AG04450 (cell line): ENCODE results near the gene OSBP2. TPM values are rescaled to one million over a fixed set of nuclear protein-coding genes. Genes with fewer than 3 reads are reported as not detected.

Source experiments
- CTCF ChIA-PET: fragments of 300-600, 350-600 bp; formaldehyde crosslinking; extraction: SDS; loops from one replicate; lab custom pipeline; 2022; ENCODE audit warnings: antibody characterized with exemption, inconsistent platforms; lab: Charles Lee
- POLR2A ChIA-PET: fragments of 350-600 bp; formaldehyde crosslinking; extraction: SDS; loops from one replicate; lab custom pipeline; 2021; ENCODE audit warnings: antibody characterized with exemption, inconsistent platforms; lab: Yijun Ruan, JAX
- DNase-seq: peaks from one replicate; pipeline ENCODE4 v3.0.0-alpha.2; 2011; ENCODE audit warnings: low read depth, low spot score
- H3K27ac ChIP-seq: one replicate; pipeline ENCODE4 v1.5.1; 2012; ENCODE audit warnings: low read depth, low read length, control low read depth
- H3K27me3 ChIP-seq: one replicate; pipeline ENCODE4 v1.6.0; 2012; ENCODE audit warnings: low read length; ENCODE audit not compliant: control insufficient read depth, insufficient read depth
- H3K4me3 ChIP-seq: 2 replicates; pipeline ENCODE4 v1.5.1; 2011; ENCODE audit warnings: mild to moderate bottlenecking, low read depth, low read length, control low read depth
- H3K9me3 ChIP-seq: 2 replicates; pipeline ENCODE4 v1.5.1; 2012; ENCODE audit warnings: low read length; ENCODE audit not compliant: control insufficient read depth, insufficient read depth
- CTCF ChIP-seq: IDR thresholded peaks from 2 replicates; pipeline ENCODE4 v1.5.1; 2011; ENCODE audit warnings: low read depth, low read length, control low read depth, inconsistent platforms
- polyA plus RNA-seq: library from polyadenylated mRNA; depleted of rRNA; stranded (reverse); fragments of >200 nt; gene quantifications from 2 replicates; pipeline ENCODE4 v1.2.3, GENCODE V29; 2011

The OSBP2 gene
- polyA plus RNA-seq, 1 experiment = 1.8 TPM

- Histone ChIP-seq H3K27me3 (peaks cover 5% of the 10 kb centered on the region), H3K27ac (no peak overlapping the region), H3K9me3 (no peaks in the 10 kb centered on the region; the same call in 1 of the 2 replicates), H3K4me3 (no peak overlapping the region)
- TF ChIP-seq CTCF = no peak
- ChIA-PET POLR2A (no interaction called here), CTCF (interaction anchor here (0.6 kb wide), 1 partner anchor 372 kb away, joined by 13 read pairs; no protein-coding TSS in a partner anchor)
- DNase-seq = no peak
Observed at GRCh38 chr22:30883586-30884145, 189.0 kb downstream of the OSBP2 start.

- Histone ChIP-seq H3K27me3 (peaks cover 2% of the 10 kb centered on the region), H3K9me3 (no peaks in the 10 kb centered on the region; the same call in 1 of the 2 replicates), H3K27ac (no peak overlapping the region), H3K4me3 (no peak overlapping the region)
- no peak for DNase-seq
- ChIA-PET CTCF (no interaction called here), POLR2A (no interaction called here)
- no peak for TF ChIP-seq CTCF
Observed at GRCh38 chr22:30884211-30885000, 189.7 kb downstream of the OSBP2 start.

- no peak overlapping the region for H3K4me3 ChIP-seq
- no peaks in the 10 kb centered on the region for H3K27me3 ChIP-seq
- H3K9me3 ChIP-seq = no peaks in the 10 kb centered on the region; the same call in 1 of the 2 replicates
- no peak for DNase-seq
- CTCF ChIA-PET = interaction anchor here (2.1 kb wide), 1 partner anchor 121 kb away, joined by 7 read pairs; no protein-coding TSS in a partner anchor
- POLR2A ChIA-PET = no interaction called here
- H3K27ac ChIP-seq = no peak overlapping the region
- no peak for TF ChIP-seq CTCF
Observed at GRCh38 chr22:30885001-30885366, 190.3 kb downstream of the OSBP2 start.

- no peaks in the 10 kb centered on the region; the same call in 1 of the 2 replicates for H3K9me3 ChIP-seq
- no peak for DNase-seq
- ChIA-PET CTCF (interaction anchor here (2.1 kb wide), 1 partner anchor 121 kb away, joined by 7 read pairs; no protein-coding TSS in a partner anchor), POLR2A (no interaction called here)
- H3K27me3 ChIP-seq = no peaks in the 10 kb centered on the region
- no peak overlapping the region for H3K4me3 ChIP-seq
- TF ChIP-seq CTCF = no peak
- H3K27ac ChIP-seq = no peak overlapping the region
Observed at GRCh38 chr22:30885591-30885990, 190.9 kb downstream of the OSBP2 start.

DNA sequence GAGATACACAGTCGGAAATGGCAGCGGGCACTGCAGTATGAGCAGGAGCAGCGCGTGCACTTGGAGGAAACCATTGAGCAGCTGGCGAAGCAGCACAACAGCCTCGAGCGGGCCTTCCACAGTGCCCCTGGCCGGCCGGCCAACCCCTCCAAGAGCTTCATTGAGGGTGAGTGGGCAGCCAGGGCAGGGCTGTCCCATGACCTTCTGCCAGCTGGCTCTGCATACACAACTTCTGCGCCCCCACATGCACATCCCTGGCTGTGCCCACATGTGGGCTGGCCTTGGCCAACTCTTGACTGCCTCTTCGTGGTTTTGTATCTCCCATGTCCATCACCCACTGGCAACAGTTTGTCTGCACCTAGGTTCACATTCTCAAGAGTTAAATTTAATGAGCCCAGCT, 192.8 kb downstream of the OSBP2 start:
- Histone ChIP-seq H3K27me3 (no peaks in the 10 kb centered on the region), H3K27ac (no peak overlapping the region), H3K4me3 (no peak overlapping the region), H3K9me3 (no peaks in the 10 kb centered on the region; the same call in 1 of the 2 replicates)
- ChIA-PET CTCF (interaction anchor here (1.0 kb wide), 1 partner anchor 259 kb away, joined by 3 read pairs; no protein-coding TSS in a partner anchor), POLR2A (no interaction called here)
- no peak for TF ChIP-seq CTCF
- DNase-seq = no peak
